ENCODE data around the gene TMEM116.
"Not testable (repeated sequence)": the region's sequence is repeated elsewhere in the genome, so short reads cannot be mapped to it uniquely, and the experiment has no call there.

The TMEM116 gene

GRCh38 chr12:112012775-112013600 lies at the start of gene TMEM116, which contains the start of gene ERP29:
Gene TMEM116 (minus strand): TSS chr12:112013165. CDS start chr12:112005270, 7,895 bp downstream.
Gene ERP29 (plus strand): TSS chr12:112013426. CDS start chr12:112013466, 40 bp downstream.
- DNase-seq (ENCODE audit: low spot score) = peak; percentile 98

- DNase-seq (ENCODE audit: low spot score) = no peak
These were observed 48.2 kb upstream of the TMEM116 start for GRCh38 chr12:112061137-112061536.

- DNase-seq (ENCODE audit: low spot score) = no peak
These were observed 36.4 kb upstream of the TMEM116 start for GRCh38 chr12:112049351-112049750.

GRCh38 chr12:112046003-112046402 lies 33.0 kb upstream of the TMEM116 start:
- no peak for DNase-seq (ENCODE audit: low spot score)

GRCh38 chr12:112036614-112037013 lies 23.6 kb upstream of the TMEM116 start:
- DNase-seq (ENCODE audit: low spot score) = not testable (repeated sequence)

DNA sequence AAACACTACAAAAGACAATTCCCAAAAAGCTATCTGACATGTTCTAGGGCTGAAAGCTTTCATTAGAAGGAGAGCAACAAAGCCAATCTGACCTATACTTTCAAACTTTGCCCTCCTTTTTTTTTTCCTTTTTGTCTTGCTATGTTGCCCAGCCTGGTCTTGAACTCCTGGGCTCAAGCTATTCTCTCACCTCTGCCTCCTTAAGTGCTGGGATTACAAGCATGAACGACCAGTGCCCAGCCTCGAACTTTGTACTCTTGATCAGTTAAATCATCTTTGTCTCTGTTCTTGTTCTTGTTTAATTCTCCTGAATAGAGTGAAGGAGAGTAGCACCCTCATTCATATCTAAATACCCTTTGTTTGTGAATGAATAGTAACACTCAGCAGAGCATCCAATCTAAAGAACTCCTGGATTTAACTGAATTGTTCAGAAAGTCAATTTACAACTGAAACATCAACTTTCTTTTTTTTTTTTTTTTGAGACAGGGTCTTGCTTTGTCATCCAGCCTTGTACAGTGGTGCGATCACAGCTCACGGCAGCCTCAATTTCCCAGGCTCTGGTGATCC lies 22.3 kb upstream of the TMEM116 start:
- no peak for DNase-seq (ENCODE audit: low spot score)

DNA sequence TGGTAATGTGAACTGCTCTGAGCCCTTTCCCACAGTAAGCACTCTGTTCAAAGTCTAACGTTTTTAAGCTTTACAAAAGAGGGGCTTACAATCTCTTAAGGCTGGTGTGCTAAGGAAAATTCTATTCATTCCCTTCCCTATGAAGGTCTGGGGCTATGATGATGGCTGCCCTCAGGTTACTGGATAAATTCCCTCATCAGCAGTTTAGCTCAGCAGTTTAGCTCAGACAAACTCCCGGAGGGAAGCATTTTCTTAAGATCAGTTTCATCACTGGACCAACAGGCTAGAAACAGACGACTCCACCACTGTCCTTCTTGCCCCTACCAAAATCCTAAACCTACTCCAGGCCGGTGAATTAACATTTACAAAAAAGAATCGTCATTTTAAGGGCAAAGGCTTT lies 19.3 kb upstream of the TMEM116 start:
- no peak for DNase-seq (ENCODE audit: low spot score)

DNA sequence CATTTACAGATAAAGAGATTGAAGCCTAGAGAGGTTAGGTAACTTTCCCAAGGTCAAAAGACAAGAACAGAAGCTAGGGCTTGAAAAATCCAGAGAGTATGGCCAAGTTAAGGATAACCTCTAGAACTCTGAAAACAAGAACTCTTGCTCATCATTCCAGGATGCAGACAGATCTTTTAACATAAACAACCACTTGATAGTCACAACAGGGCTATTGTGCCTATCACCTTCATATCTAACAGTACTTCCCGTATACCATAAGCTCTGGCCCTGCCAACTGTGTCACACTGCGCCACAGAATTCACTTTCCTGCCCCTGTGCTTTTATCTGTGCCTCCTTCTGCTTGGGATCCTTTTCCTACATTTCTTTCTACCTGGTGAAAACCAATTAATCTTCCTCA lies 18.5 kb upstream of the TMEM116 start:
- DNase-seq (ENCODE audit: low spot score) = no peak

DNA sequence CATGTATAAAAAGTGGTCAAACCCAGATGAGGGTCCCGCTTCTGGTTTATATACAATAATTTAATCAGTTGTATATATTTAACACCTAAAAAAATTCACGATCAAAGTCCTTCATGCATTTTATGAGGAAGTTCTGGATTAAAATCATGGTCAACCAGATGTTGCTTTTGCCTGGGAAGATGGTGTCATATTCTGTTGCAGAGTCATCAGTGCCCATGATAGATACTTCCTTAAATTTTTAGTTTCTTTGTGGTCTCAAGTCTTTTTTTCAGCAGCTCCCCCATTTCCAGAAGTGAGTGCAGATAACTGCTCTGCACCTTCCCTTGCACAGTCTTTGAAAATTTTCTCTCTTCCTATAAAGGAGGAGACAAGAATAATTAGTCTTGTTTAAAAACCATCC lies 16.3 kb upstream of the TMEM116 start:
- DNase-seq (ENCODE audit: low spot score) = no peak

- DNase-seq (ENCODE audit: low spot score) = no peak
These were observed 12.9 kb upstream of the TMEM116 start for GRCh38 chr12:112025808-112026375.

- no peak for DNase-seq (ENCODE audit: low spot score)
These were observed 10.9 kb upstream of the TMEM116 start for GRCh38 chr12:112023759-112024396.

GRCh38 chr12:112022241-112023016 lies 9.5 kb upstream of the TMEM116 start:
- DNase-seq (ENCODE audit: low spot score) = no peak

- DNase-seq (ENCODE audit: low spot score) = no peak
These were observed 8.0 kb upstream of the TMEM116 start for GRCh38 chr12:112020947-112021457.

- DNase-seq (ENCODE audit: low spot score) = no peak
These were observed 5.7 kb upstream of the TMEM116 start for GRCh38 chr12:112018571-112019237.

DNA sequence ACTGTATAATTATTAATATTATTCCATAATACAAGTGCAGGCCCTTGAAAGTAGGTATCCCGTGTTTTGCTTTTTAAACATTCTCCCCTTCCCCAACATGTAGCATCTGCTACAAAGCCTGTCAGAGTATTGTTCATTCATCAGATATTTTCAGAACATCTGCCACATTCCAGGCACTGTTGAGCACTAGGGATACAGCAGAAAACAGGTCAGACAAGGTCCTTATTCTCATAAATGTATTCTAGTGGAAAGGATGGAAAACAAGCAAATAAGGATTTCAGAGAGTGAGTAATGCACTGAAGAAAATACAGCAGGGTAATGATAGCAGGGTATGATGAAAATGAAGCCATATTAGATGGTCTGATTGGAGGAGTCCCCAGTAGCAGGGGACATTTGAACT lies 4.1 kb upstream of the TMEM116 start:
- DNase-seq (ENCODE audit: low spot score) = no peak

GRCh38 chr12:112015938-112016337 lies 3.0 kb upstream of the TMEM116 start:
- DNase-seq (ENCODE audit: low spot score) = no peak

DNA sequence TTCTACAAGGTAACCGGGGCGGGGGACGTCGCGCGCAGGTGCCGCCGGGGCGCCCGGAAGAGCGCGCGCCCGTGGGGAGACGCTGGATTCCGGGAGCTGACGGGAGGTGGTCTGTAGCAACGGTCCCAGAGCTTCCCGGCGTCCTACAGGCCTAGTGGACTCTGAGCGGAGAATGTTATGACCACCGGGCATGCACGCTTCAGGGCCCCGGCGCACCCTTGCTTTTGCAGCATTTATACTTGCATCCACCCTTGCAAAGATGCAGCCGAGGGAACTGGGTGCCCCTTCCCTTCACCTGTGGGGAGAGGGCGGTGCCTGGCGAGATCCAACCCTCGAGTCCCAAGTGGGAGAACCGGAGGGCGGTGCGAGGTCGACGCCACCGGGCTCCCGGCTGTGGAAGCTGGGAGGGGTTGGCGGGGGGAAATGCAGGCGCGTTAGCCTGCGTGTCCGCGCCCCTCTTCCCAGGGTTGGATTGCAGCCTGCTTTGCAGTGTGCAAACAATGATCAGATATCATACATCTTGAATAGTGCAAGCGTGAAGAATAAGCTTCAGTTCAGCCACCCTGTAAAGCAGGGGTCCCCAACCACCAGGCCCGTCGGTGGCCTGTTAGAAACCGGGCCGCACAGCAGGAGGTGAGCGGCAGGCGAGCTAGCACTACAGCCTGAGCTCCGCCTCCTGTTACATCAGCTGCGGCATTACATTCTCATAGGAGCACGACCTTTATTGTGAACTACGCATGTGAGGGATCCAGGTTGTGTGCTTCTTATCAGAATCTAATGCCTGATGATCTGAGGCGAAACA lies 837 bp upstream of the TMEM116 start:
- peak; percentile 89 for DNase-seq (ENCODE audit: low spot score)

- no peak for DNase-seq (ENCODE audit: low spot score)
These were observed 1.3 kb downstream of the TMEM116 start for GRCh38 chr12:112011685-112012084.

- DNase-seq (ENCODE audit: low spot score) = no peak
These were observed 2.3 kb downstream of the TMEM116 start for GRCh38 chr12:112010415-112011344.
